Measurements from ENCODE around the gene XCL2. TPM values are rescaled to one million over a fixed set of nuclear protein-coding genes. Genes with fewer than 3 reads are reported as not detected.

The XCL2 gene
- total and polyA plus RNA-seq, 2 of the 8 experiments (the other 6 are each of a cell fraction or from before 2014, with no cell fraction given) = not detected

DNA sequence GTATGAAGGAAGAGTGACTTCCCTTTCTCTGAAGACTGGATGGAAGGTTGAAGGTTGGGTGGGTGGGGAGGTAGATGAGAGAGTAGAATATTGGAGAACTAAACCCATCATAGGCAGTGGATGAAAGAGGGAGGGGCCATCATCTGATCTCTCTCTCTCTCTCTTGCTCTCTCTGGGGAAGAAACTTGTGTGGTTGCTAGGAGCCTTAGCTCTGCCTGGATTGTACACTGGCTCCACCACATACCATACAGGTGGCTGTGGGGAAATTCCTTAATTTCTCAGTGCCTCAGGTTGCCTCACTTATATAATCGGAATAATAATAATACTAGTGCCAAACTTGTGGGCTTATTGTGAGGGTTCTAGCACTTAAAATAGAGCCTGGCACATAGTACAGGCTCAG, 42.1 kb upstream of the XCL2 start:
- no peak overlapping the region for H3K4ac ChIP-seq (replicated peaks; ENCODE audit: insufficient read length, low read depth, low read length)
- H3K79me1 ChIP-seq (ENCODE audit: low read depth, low read length) = no peaks in the 10 kb centered on the region
- no peaks in the 10 kb centered on the region for H3K27me3 ChIP-seq (replicated peaks in 1 of 4; ENCODE audit: control insufficient read depth in 3 of 4, extremely low read depth in 1 of 4, insufficient read depth in 3 of 4, low read length in 3 of 4)
- no peak overlapping the region for H3K56ac ChIP-seq (replicated peaks; ENCODE audit: insufficient read length, low read depth, low read length)
- H3K18ac ChIP-seq (ENCODE audit: extremely low read depth, low read length) = no peak overlapping the region
- H3K23me2 ChIP-seq (ENCODE audit: low read depth, low read length) = no peaks in the 10 kb centered on the region; the same call in 1 of the 2 replicates
- FAIRE-seq (no peak), DNase-seq (ENCODE audit: low read depth in 1 of 2, low spot score in 2 of 2) (no peak)
- POLR2A ChIA-PET (ENCODE audit: partially characterized antibody) = no interaction called here
- H4K8ac ChIP-seq (ENCODE audit: extremely low read depth, insufficient read depth, low read length) = no peak overlapping the region
- H3K23ac ChIP-seq (ENCODE audit: insufficient read length) = no peak overlapping the region
- no peaks in the 10 kb centered on the region; a peak in 1 of 8 replicates for H3K36me3 ChIP-seq (ENCODE audit: control insufficient read depth in 2 of 4, insufficient read depth in 4 of 4, low read length in 3 of 4)
- CTCF ChIA-PET (ENCODE audit: partially characterized antibody) = interaction anchor here (1.0 to 3.0 kb wide), 3 partner anchors 17 to 147 kb away, joined by 3 to 7 read pairs (median 6); no protein-coding TSS in a partner anchor
- H3K4me2 ChIP-seq (ENCODE audit: insufficient read depth in 1 of 2, low read depth in 2 of 2, low read length in 2 of 2) = no peak overlapping the region
- H4K20me1 ChIP-seq (replicated peaks in 1 of 2; ENCODE audit: control insufficient read depth in 1 of 2, insufficient read depth in 2 of 2, low read length in 2 of 2) = no peaks in the 10 kb centered on the region
- no peak overlapping the region for H2BK20ac ChIP-seq (ENCODE audit: low read length)
- H4K91ac ChIP-seq (replicated peaks; ENCODE audit: insufficient read length, low read length) = no peak overlapping the region
- H3K4me1 ChIP-seq (replicated peaks in 1 of 4; ENCODE audit: control insufficient read depth in 3 of 4, insufficient read depth in 4 of 4, low read length in 3 of 4) = no peaks in the 10 kb centered on the region
- H4K5ac ChIP-seq (ENCODE audit: insufficient read length, low read depth, low read length) = no peak overlapping the region
- no peak overlapping the region for H2AK5ac ChIP-seq (ENCODE audit: low read depth, low read length)
- H3K9me3 ChIP-seq (ENCODE audit: insufficient read depth in 2 of 2, low read depth in 1 of 2, low read length in 1 of 2) = no peaks in the 10 kb centered on the region
- no peaks in the 10 kb centered on the region for H3K79me2 ChIP-seq (ENCODE audit: control insufficient read depth in 1 of 2, insufficient read depth in 2 of 2, low read length in 2 of 2)
- no peak overlapping the region for H2AFZ ChIP-seq (ENCODE audit: low read length)
- H3K4me3 ChIP-seq (ENCODE audit: extremely low read depth in 1 of 4, insufficient read depth in 2 of 4, low read depth in 3 of 4, low read length in 4 of 4) = no peak overlapping the region
- no peak for TF ChIP-seq KDM4A (IDR thresholded peaks at IDR 0.05; ENCODE audit: low read depth, low read length, severe bottlenecking)
- TF ChIP-seq TAF1 (IDR thresholded peaks at IDR 0.05; ENCODE audit: low read depth, low read length) = no peak
- TF ChIP-seq MAFK (IDR thresholded peaks at IDR 0.05; ENCODE audit: low read depth, low read length) = no peak
- TF ChIP-seq ATF3 (IDR thresholded peaks at IDR 0.05; ENCODE audit: insufficient read depth, low read depth, low read length) = no peak
- no peak for TF ChIP-seq CTBP2 (IDR thresholded peaks at IDR 0.05; ENCODE audit: borderline replicate concordance, insufficient read depth, insufficient read length, low read length)
- TF ChIP-seq BRCA1 (IDR thresholded peaks at IDR 0.05; ENCODE audit: low read depth, low read length) = no peak
- TF ChIP-seq SIX5 (IDR thresholded peaks at IDR 0.05; ENCODE audit: low read depth, low read length) = no peak
- no peak for TF ChIP-seq BACH1 (IDR thresholded peaks at IDR 0.05; ENCODE audit: low read length)
- TF ChIP-seq HDAC2 (IDR thresholded peaks at IDR 0.05; ENCODE audit: borderline replicate concordance in 1 of 2, low read depth in 2 of 2, low read length in 2 of 2) = no peak
- H2BK5ac ChIP-seq (ENCODE audit: low read depth, low read length) = no peak overlapping the region
- H3K9ac ChIP-seq (replicated peaks in 1 of 4; ENCODE audit: extremely low read depth in 1 of 4, low read depth in 3 of 4, low read length in 3 of 4) = no peak overlapping the region
- no peak overlapping the region for H3K27ac ChIP-seq (ENCODE audit: low read depth, low read length)
- H2BK12ac ChIP-seq (ENCODE audit: low read depth, low read length) = no peak overlapping the region
- H2BK120ac ChIP-seq (replicated peaks; ENCODE audit: low read depth, low read length) = no peak overlapping the region
- WGBS, 2 experiments (ENCODE audit: extremely low coverage in 1 of 2, insufficient coverage in 1 of 2, insufficient read length in 1 of 2, insufficient replicate concordance in 2 of 2, low coverage in 1 of 2, low lambda C conversion rate in 2 of 2, missing lambda C conversion rate in 1 of 2) = 73% methylated on average over 1 of the region's 1 CpG; no CpG with 5 or more reads in 1 of the 2 experiments
- H2BK15ac ChIP-seq (ENCODE audit: low read length) = no peak overlapping the region
- no peak overlapping the region for H3K14ac ChIP-seq (ENCODE audit: insufficient read length)
